Endothelial cell of umbilical vein (primary cell): ENCODE measurements around the gene LSM5.

Source experiments
- EZH2 ChIP-seq: IDR thresholded peaks from 2 replicates; pipeline ENCODE4 v1.6.1; 2012; ENCODE audit warnings: borderline replicate concordance, low read depth, mild to moderate bottlenecking, moderate library complexity, low read length, inconsistent platforms; ENCODE audit not compliant: severe bottlenecking
- FOS ChIP-seq: IDR thresholded peaks from 2 replicates; pipeline ENCODE4 v1.6.1; 2011; ENCODE audit warnings: mild to moderate bottlenecking, low read length, moderate library complexity, borderline replicate concordance; ENCODE audit not compliant: insufficient read depth
- GATA2 ChIP-seq: IDR thresholded peaks from 2 replicates; pipeline ENCODE4 v1.7.0; 2011; ENCODE audit warnings: low read depth, mild to moderate bottlenecking, moderate library complexity, mixed read lengths, low read length; ENCODE audit not compliant: insufficient read length, insufficient read depth
- JUN ChIP-seq: IDR thresholded peaks from 2 replicates; pipeline ENCODE4 v1.6.1; 2011; ENCODE audit warnings: borderline replicate concordance, low read depth; ENCODE audit not compliant: insufficient read length, insufficient read depth
- MYC ChIP-seq: IDR thresholded peaks from one replicate; pipeline ENCODE4 v1.6.1; 2011; ENCODE audit warnings: mild to moderate bottlenecking, low read depth, low read length
- POLR2A ChIP-seq: IDR thresholded peaks from 2 replicates; pipeline ENCODE4 v1.6.1; 2012; ENCODE audit warnings: low read depth, mild to moderate bottlenecking, control low read depth, low read length
- POLR2AphosphoS5 ChIP-seq: IDR thresholded peaks from 2 replicates; pipeline ENCODE4 v1.6.1; 2012; ENCODE audit warnings: low read depth, mild to moderate bottlenecking, control low read depth, low read length, moderate library complexity; ENCODE audit not compliant: insufficient read depth
- TF ChIP-seq, protein P1 (sequence below), 2 donors: IDR thresholded peaks; 1 replicate in 1 of 2; 2 replicates in 1 of 2; pipeline ENCODE4 v1.5.1; 2011; ENCODE audit warnings: low read length in 2 of 2, mild to moderate bottlenecking in 2 of 2, moderate library complexity in 2 of 2, control low read depth in 1 of 2, inconsistent platforms in 1 of 2, low read depth in 1 of 2; ENCODE audit not compliant: insufficient read depth in 1 of 2; ENCODE audit errors: extremely low read depth in 1 of 2
- TF ChIP-seq, protein P2 (sequence below): IDR thresholded peaks from 2 replicates; pipeline ENCODE4 v1.6.1; 2011; ENCODE audit not compliant: insufficient read depth, insufficient read length

DNA sequence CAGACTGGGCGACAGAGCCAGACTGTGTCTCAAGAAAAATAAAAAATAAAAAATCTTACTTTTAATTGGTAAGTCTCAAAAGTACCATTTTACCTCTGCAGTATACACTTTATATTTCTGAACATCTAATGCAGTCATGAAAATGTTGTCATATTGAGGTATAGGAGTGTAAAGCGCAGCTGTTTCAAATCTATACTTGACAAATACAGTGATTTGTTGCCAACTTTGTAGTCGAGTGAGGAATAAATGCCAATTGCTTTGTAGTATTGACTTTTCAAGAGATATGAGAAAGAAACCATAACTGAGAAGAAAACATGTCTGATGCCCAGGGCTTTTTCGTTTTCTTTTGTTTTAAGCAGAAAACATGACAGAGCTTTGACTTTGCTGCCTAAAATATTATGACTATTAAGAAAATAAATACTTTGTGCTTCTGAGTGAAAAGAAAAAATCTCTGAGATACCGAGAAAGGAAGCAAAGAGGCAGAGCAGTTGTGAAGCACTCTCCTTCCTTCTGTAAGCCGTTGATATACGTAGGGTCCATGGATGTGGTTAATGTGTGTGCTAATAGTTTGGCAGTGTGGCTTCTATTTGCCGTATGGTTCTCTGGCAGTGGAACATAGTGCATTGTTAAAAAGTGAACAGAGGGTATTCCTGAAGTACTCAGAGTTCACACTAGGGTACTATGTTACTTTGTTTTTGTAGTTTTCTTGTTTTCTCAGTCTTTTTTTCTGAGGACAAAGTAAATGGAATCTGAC lies 43.3 kb upstream of the LSM5 start:
- TF ChIP-seq, protein P1, sequence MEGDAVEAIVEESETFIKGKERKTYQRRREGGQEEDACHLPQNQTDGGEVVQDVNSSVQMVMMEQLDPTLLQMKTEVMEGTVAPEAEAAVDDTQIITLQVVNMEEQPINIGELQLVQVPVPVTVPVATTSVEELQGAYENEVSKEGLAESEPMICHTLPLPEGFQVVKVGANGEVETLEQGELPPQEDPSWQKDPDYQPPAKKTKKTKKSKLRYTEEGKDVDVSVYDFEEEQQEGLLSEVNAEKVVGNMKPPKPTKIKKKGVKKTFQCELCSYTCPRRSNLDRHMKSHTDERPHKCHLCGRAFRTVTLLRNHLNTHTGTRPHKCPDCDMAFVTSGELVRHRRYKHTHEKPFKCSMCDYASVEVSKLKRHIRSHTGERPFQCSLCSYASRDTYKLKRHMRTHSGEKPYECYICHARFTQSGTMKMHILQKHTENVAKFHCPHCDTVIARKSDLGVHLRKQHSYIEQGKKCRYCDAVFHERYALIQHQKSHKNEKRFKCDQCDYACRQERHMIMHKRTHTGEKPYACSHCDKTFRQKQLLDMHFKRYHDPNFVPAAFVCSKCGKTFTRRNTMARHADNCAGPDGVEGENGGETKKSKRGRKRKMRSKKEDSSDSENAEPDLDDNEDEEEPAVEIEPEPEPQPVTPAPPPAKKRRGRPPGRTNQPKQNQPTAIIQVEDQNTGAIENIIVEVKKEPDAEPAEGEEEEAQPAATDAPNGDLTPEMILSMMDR (IDR thresholded peaks at IDR 0.05; ENCODE audit: extremely low read depth in 1 of 2, insufficient read depth in 1 of 2, low read depth in 1 of 2, low read length in 2 of 2): no peak
- no peak for TF ChIP-seq EZH2
- TF ChIP-seq POLR2A: no peak
- TF ChIP-seq, protein P2, sequence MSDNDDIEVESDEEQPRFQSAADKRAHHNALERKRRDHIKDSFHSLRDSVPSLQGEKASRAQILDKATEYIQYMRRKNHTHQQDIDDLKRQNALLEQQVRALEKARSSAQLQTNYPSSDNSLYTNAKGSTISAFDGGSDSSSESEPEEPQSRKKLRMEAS: no peak
- no peak for TF ChIP-seq FOS
- TF ChIP-seq POLR2AphosphoS5: no peak
- TF ChIP-seq MYC: no peak
- no peak for TF ChIP-seq GATA2
- no peak for TF ChIP-seq JUN
